ENCODE data around the gene ADAMTS1. TPM values are rescaled to one million over a fixed set of nuclear protein-coding genes. Genes with fewer than 3 reads are reported as not detected.

ADAMTS1 gene
- total RNA-seq, 1 experiment from 2014 or later: 17.8 TPM

DNA sequence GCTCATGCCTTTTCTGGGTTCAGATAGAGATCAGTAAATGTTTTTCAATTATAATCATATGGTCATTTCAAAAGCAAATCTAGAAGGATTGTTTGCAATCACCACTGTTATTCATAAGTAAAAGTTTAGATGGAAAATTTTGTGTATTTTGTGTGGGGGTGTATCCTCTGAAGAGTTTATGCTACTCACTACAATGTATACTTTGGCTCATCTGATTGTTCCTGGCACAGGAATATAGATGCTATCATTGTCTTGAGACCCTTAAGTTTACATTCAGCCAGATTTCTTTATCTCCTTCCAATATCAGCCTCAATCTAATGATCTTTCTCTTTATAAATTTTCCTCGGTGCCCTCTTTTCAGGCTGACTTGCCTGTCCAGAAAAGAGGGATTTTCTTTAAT is 33.0 kb downstream of the ADAMTS1 start:
- no peaks in the 10 kb centered on the region for H3K9me3 ChIP-seq (ENCODE audit: control insufficient read depth, low read depth, low read length)
- H3K18ac ChIP-seq (ENCODE audit: insufficient read length, low read depth, low read length): no peak overlapping the region
- no peak overlapping the region for H4K8ac ChIP-seq (replicated peaks; ENCODE audit: insufficient read length, low read depth, low read length)
- H2BK5ac ChIP-seq (ENCODE audit: insufficient read length, low read length): no peak overlapping the region
- Mint-ChIP-seq H3K9me3 (no peaks in the 10 kb centered on the region), H3K27me3 (ENCODE audit: low read depth) (no peaks in the 10 kb centered on the region), H3K36me3 (ENCODE audit: insufficient read depth in 1 of 3, low read depth in 3 of 3) (no peaks in the 10 kb centered on the region), H3K27ac (no peak overlapping the region), H3K4me1 (peaks cover 3 to 7% of the 10 kb centered on the region in 2 experiments; a peak in 3 of 4 replicates), H3K4me3 (no peak overlapping the region)
- H2BK15ac ChIP-seq (ENCODE audit: low read depth, low read length): no peak overlapping the region
- H3K9ac ChIP-seq (ENCODE audit: extremely low read depth, insufficient read length, low read length): no peak overlapping the region
- H3K4me2 ChIP-seq (ENCODE audit: insufficient read depth, insufficient read length, low read length): no peak overlapping the region
- H4K20me1 ChIP-seq (ENCODE audit: control insufficient read depth, insufficient read depth, insufficient read length): no peaks in the 10 kb centered on the region
- H3K79me2 ChIP-seq (ENCODE audit: insufficient read depth, low read length): no peaks in the 10 kb centered on the region
- TF ChIP-seq, protein P1, sequence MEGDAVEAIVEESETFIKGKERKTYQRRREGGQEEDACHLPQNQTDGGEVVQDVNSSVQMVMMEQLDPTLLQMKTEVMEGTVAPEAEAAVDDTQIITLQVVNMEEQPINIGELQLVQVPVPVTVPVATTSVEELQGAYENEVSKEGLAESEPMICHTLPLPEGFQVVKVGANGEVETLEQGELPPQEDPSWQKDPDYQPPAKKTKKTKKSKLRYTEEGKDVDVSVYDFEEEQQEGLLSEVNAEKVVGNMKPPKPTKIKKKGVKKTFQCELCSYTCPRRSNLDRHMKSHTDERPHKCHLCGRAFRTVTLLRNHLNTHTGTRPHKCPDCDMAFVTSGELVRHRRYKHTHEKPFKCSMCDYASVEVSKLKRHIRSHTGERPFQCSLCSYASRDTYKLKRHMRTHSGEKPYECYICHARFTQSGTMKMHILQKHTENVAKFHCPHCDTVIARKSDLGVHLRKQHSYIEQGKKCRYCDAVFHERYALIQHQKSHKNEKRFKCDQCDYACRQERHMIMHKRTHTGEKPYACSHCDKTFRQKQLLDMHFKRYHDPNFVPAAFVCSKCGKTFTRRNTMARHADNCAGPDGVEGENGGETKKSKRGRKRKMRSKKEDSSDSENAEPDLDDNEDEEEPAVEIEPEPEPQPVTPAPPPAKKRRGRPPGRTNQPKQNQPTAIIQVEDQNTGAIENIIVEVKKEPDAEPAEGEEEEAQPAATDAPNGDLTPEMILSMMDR (conservative IDR thresholded peaks at IDR 0.05): no peak
- no peak overlapping the region for H2AK5ac ChIP-seq (ENCODE audit: insufficient read length, low read length)
- no CpG with 5 or more reads among the region's 1 CpG for WGBS (ENCODE audit: extremely low coverage, insufficient read length, low lambda C conversion rate)
- no peaks in the 10 kb centered on the region for H3K4me1 ChIP-seq (ENCODE audit: insufficient read depth, low read length)
- no peaks in the 10 kb centered on the region for H3K79me1 ChIP-seq (ENCODE audit: insufficient read depth, low read depth, low read length, poor library complexity, severe bottlenecking)
- H4K5ac ChIP-seq (ENCODE audit: insufficient read length, low read depth, low read length): no peak overlapping the region
- H3K56ac ChIP-seq (ENCODE audit: insufficient read length, low read depth, low read length): no peak overlapping the region
- no peak overlapping the region for H2BK12ac ChIP-seq (ENCODE audit: insufficient read length, low read depth, low read length)
- no peak overlapping the region for H3K4ac ChIP-seq (ENCODE audit: low read depth, low read length)
- H3K27me3 ChIP-seq (ENCODE audit: insufficient read depth, low read length): no peaks in the 10 kb centered on the region
- no peak overlapping the region for H2BK120ac ChIP-seq (ENCODE audit: low read depth, low read length, poor library complexity, severe bottlenecking)
- no peaks in the 10 kb centered on the region for H3K23me2 ChIP-seq (ENCODE audit: insufficient read length, low read depth, low read length, poor library complexity, severe bottlenecking)
- no peak overlapping the region for H3T11ph ChIP-seq (ENCODE audit: low read length)
- no peak for DNase-seq
- no peak overlapping the region for H2AFZ ChIP-seq (ENCODE audit: low read length)
- no peak overlapping the region for H4K91ac ChIP-seq (ENCODE audit: insufficient read length, low read depth, low read length)
- H2BK20ac ChIP-seq (ENCODE audit: low read depth, low read length, poor library complexity, severe bottlenecking): no peak overlapping the region
- H3K14ac ChIP-seq (ENCODE audit: insufficient read depth, low read length): no peak overlapping the region
- H3K23ac ChIP-seq (ENCODE audit: insufficient read length, low read depth, low read length): no peak overlapping the region
- H3K27ac ChIP-seq (ENCODE audit: insufficient read length, low read depth, low read length): no peak overlapping the region
